NK-92 (cell line): ENCODE data around the gene GSG1.
"Not testable (repeated sequence)": the region's sequence is repeated elsewhere in the genome, so short reads cannot be mapped to it uniquely, and the experiment has no call there.

Experiments
- DNase-seq: peaks from one replicate; lab custom pipeline; 2025; ENCODE audit not compliant: unreplicated experiment; lab: John Stamatoyannopoulos, UW

Gene GSG1

GRCh38 chr12:13062669-13063068, 40.8 kb downstream of the GSG1 start:
- no peak for DNase-seq

GRCh38 chr12:13061377-13061776, 42.1 kb downstream of the GSG1 start:
- DNase-seq: no peak

- DNase-seq: no peak
Measured at GRCh38 chr12:13060581-13060980, 42.9 kb downstream of the GSG1 start.

DNA sequence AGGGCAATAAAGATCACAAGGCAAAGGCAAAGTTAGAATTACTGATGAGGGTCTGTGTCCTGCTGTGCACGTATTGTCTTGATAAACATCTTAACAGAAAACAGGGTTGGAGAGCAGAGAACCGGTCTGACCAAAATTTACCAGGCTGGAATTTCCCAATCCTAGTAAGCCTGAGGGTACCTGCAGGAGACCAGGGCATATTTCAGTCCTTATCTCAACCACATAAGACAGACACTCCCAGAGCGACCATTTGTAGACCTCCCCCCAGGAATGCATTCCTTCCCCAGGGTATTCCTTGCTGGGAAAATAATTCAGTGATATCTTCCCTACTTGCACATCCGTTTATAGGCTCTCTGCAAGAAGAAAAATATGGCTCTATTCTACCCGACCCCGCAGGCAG, 49.9 kb downstream of the GSG1 start:
- DNase-seq: not testable (repeated sequence)

- no peak for DNase-seq
Measured at GRCh38 chr12:13052421-13052820, 51.0 kb downstream of the GSG1 start.

DNA sequence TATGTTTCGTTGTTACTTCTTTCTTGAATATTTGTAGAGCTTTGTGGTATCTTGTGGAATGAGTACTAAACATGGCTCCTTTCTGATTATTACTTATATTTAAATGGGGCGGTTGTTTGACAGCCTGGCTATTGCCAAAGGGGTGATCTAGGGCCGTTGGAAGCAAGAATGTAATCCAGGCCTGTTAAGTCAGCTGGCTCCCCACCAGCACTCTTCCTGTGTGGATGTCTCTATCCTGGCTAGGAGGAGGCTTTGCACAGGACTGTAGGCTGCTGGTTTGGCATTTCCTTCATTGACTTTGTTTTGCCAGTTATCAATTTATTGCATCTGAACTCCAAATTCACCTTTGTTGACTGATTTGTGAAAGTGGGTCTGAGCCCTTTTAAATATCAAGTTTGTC, 53.7 kb downstream of the GSG1 start:
- DNase-seq: no peak

- DNase-seq: no peak
Measured at GRCh38 chr12:13046964-13047363, 56.5 kb downstream of the GSG1 start.

GRCh38 chr12:13045816-13046215, 57.7 kb downstream of the GSG1 start:
- DNase-seq: no peak

DNA sequence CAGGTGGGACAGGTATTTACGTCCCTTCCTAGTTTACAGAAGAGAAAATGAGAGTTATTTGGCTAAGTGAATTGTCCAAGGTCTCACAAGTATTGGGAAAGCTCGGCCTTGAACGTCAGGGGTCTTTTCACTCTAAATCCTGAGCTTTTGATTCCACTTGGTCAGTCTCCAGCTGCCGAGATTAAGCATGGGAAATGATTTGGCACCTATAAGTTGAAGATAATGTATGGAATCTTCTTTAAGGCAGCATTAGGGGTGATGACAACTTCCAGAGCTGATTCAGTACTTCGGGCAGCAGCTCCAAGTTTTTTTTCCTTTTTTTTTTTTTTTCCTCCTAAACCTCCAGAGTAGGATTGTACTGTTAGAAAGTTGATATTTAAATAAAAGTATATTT, 58.6 kb downstream of the GSG1 start:
- DNase-seq: no peak

GRCh38 chr12:13044002-13044905, 59.2 kb downstream of the GSG1 start, which contains the start of gene FAM234B:
Gene FAM234B (plus strand): TSS chr12:13044381. CDS start chr12:13044404, 23 bp downstream.
- no peak for DNase-seq

GRCh38 chr12:13042666-13043230, 60.7 kb downstream of the GSG1 start:
- no peak for DNase-seq

DNA sequence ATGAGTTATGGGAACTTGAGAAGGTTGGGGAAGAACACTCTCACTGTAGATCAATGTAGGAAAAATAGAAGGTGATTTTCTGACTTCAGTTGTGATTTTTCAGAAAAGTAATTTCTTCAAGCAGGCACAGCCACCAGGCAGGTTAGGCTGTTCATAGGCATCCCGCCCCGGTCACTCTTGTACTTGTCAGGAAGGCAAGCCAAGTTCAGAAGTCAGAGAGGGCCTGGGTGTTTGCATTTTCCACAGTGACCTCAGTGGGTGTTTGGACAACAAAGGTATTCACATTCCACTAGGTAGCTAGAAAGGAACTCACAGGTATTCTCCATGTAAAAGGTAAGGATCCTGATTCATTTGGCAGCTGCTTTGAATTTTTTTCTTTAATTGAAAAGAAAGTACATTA, 62.2 kb downstream of the GSG1 start:
- DNase-seq: no peak

DNA sequence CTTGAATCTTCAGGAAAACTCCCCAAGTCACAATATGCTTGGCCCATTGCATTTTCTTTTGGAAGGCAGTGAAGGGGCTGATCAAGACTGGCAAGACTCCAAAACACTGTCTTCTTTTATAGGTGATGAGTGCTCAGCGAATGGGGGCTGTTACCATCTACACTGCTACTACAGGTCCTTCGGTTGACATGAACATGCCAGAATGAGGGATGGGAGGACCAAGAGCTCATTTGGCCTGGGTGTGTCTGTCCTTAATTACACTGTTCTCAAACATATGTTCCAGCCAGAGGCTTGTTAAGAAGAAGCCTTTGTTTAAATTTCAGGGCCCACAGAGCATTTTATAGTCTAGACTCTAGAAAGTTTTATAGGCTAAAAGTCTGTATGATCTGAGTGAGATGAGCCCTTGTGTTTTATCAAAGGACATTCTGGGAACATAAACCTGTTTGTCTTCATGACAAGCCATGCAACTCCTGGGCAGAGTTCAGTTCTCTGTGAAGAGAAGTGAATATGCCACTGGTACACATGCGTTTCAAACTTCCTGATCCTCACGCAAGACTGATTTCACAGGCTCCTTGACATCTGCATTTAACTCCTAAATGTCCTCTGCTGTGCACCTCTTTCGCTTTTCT, 64.0 kb downstream of the GSG1 start:
- DNase-seq: no peak

DNA sequence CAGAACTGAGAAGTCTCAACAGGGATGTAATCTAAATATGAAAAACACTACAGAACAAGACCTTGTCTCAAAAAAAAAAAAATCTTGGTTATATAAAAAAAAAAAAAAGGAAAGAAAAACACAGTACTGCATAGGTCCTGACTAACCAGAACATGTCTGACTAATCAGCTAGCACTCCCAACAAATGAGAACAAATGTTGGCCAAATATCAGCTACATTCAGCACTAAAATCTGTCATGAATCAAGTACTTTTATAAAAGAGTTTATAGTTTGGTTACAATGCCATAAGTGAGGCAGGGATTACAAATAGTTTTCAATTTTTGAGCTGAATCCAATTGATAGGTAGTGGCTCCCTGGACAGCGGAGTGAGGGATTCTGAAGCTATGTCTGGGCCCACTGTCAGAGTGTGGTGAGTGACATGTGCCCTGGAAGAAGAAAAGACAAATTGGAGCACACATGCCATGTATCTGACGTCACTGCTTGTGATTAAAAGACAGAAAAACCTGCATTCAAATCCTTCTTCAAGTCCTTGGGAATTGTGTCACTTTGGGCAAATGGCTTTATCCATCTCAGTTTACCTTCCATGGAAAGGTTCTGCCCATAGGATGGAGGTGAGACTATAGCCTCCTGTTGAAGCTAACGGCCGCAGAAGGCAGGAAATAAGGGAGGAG, 64.8 kb downstream of the GSG1 start:
- DNase-seq: no peak

DNA sequence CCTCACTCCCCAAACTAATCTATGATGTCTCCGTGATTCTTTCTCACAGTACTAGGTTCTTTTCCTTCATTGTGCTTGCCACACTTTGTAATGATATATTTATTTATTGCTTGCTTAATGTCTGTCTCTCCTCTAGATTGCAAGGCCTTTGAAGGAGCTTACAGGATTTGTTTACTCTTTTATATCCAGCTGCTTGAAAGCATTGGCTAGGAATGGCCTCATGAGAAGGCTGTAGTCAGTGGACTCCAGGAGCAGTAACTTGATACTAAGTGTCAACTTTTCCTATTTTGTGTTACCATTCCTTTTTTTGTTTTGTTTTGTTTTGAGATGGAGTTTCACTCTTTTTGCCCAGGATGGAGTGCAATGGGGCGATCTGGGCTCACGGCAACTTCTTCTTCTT, 66.6 kb downstream of the GSG1 start:
- no peak for DNase-seq

DNA sequence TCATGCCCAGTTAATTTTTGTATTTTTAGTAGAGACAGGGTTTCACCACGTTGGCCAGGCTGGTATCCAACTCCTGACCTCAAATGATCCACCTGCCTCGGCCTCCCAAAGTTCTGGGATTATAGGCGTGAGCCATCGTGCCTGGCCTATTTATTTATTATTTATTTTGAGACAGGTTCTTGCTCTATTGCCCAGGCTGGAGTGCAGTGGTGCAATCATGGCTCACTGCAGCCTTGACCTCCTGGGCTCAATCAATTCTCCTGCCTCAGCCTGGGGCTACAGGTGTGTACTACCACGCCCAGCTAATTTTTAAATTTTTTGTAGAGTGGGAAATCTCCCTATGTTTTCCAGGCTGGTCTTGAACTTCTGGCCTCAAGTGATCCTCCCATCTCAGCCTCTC, 68.1 kb downstream of the GSG1 start:
- not testable (repeated sequence) for DNase-seq
